Skeletal muscle satellite cell (primary cell): Measurements from ENCODE around the gene C7. TPM values are rescaled to one million over a fixed set of nuclear protein-coding genes. Genes with fewer than 3 reads are reported as not detected.
A peak's percentile ranks its signal among the peaks of the same experiment; 100 is the strongest.
"Not testable (repeated sequence)": the region's sequence is repeated elsewhere in the genome, so short reads cannot be mapped to it uniquely, and the experiment has no call there.

Experiments
- H3K27me3 ChIP-seq: 2 replicates; pipeline ENCODE4 v1.7.0; 2013; ENCODE audit warnings: low read length; ENCODE audit not compliant: control insufficient read depth, insufficient read depth
- H3K36me3 ChIP-seq: 2 replicates; pipeline ENCODE4 v1.7.0; 2013; ENCODE audit warnings: mild to moderate bottlenecking, control low read depth, low read length; ENCODE audit not compliant: insufficient read depth
- H3K4me1 ChIP-seq: 2 replicates; pipeline ENCODE4 v1.7.0; 2013; ENCODE audit warnings: low read length; ENCODE audit not compliant: control insufficient read depth, insufficient read depth
- H3K4me2 ChIP-seq: 2 replicates; pipeline ENCODE4 v1.7.0; 2013; ENCODE audit warnings: mild to moderate bottlenecking, low read length
- H3K4me3 ChIP-seq: 2 replicates; pipeline ENCODE4 v1.7.0; 2013; ENCODE audit warnings: low read length
- H3K9ac ChIP-seq: 2 replicates; pipeline ENCODE4 v1.7.0; 2013; ENCODE audit warnings: mild to moderate bottlenecking, low read depth, low read length, moderate library complexity
- H3K9me3 ChIP-seq: replicated peaks from 2 replicates; pipeline ENCODE4 v1.7.0; 2013; ENCODE audit warnings: mild to moderate bottlenecking, control low read depth, low read length
- total RNA-seq: library from RNA; depleted of rRNA; stranded (reverse); fragments of >200 nt; gene quantifications from 2 replicates; pipeline ENCODE4 v1.2.3, GENCODE V29; 2012; rRNA removed

C7 gene
- total RNA-seq: 1.3 and 8.5 TPM in 2 replicates

GRCh38 chr5:40909264-40909663 lies at the start of gene C7:
TSS of gene C7 (plus strand) at chr5:40909497. CDS start at chr5:40909611, 114 bp downstream.
- no peak within 1 kb of the TSS for H3K9ac ChIP-seq
- no peaks in the 10 kb centered on the region for H3K4me1 ChIP-seq
- H3K27me3 ChIP-seq: peaks cover 4% of the 10 kb centered on the region
- no peak within 1 kb of the TSS for H3K4me3 ChIP-seq
- no peaks in the 10 kb centered on the region for H3K9me3 ChIP-seq
- no peak within 1 kb of the TSS for H3K4me2 ChIP-seq
- H3K36me3 ChIP-seq: no peaks in the 10 kb centered on the region

GRCh38 chr5:40860711-40861110 lies 48.6 kb upstream of the C7 start:
- no peak overlapping the region for H3K4me3 ChIP-seq
- H3K4me1 ChIP-seq: no peaks in the 10 kb centered on the region
- H3K4me2 ChIP-seq: no peak overlapping the region
- H3K9ac ChIP-seq: no peak overlapping the region
- no peaks in the 10 kb centered on the region for H3K36me3 ChIP-seq
- no peaks in the 10 kb centered on the region for H3K9me3 ChIP-seq
- no peaks in the 10 kb centered on the region for H3K27me3 ChIP-seq

- H3K4me2 ChIP-seq, H3K36me3 ChIP-seq, H3K27me3 ChIP-seq, H3K9ac ChIP-seq, H3K9me3 ChIP-seq, H3K4me3 ChIP-seq, H3K4me1 ChIP-seq: not testable (repeated sequence)
Observed at GRCh38 chr5:40865004-40865403, 44.3 kb upstream of the C7 start.

- Histone ChIP-seq H3K9me3 (no peaks in the 10 kb centered on the region), H3K4me3 (no peak overlapping the region), H3K27me3 (peaks cover 2% of the 10 kb centered on the region), H3K4me2 (no peak overlapping the region), H3K4me1 (no peaks in the 10 kb centered on the region), H3K9ac (no peak overlapping the region), H3K36me3 (no peaks in the 10 kb centered on the region)
Observed at GRCh38 chr5:40866844-40867243, 42.5 kb upstream of the C7 start.

- Histone ChIP-seq H3K4me2 (no peak overlapping the region), H3K4me1 (no peaks in the 10 kb centered on the region), H3K27me3 (peaks cover 2% of the 10 kb centered on the region), H3K9ac (no peak overlapping the region), H3K4me3 (no peak overlapping the region), H3K36me3 (no peaks in the 10 kb centered on the region), H3K9me3 (no peaks in the 10 kb centered on the region)
Observed at GRCh38 chr5:40869384-40869783, 39.9 kb upstream of the C7 start.

GRCh38 chr5:40871177-40871576 lies 38.1 kb upstream of the C7 start:
- Histone ChIP-seq H3K9me3 (no peaks in the 10 kb centered on the region), H3K27me3 (peaks cover 2% of the 10 kb centered on the region), H3K4me2 (no peak overlapping the region), H3K36me3 (no peaks in the 10 kb centered on the region), H3K4me3 (no peak overlapping the region), H3K4me1 (no peaks in the 10 kb centered on the region), H3K9ac (no peak overlapping the region)

GRCh38 chr5:40872253-40872652 lies 37.0 kb upstream of the C7 start:
- H3K4me1 ChIP-seq, H3K9me3 ChIP-seq, H3K36me3 ChIP-seq, H3K9ac ChIP-seq, H3K27me3 ChIP-seq, H3K4me3 ChIP-seq, H3K4me2 ChIP-seq: not testable (repeated sequence)

GRCh38 chr5:40873286-40873880 lies 35.9 kb upstream of the C7 start:
- no peak overlapping the region for H3K4me2 ChIP-seq
- no peak overlapping the region for H3K9ac ChIP-seq
- no peaks in the 10 kb centered on the region for H3K4me1 ChIP-seq
- no peak overlapping the region for H3K4me3 ChIP-seq
- H3K9me3 ChIP-seq: peaks cover 3% of the 10 kb centered on the region
- peaks cover 2% of the 10 kb centered on the region for H3K27me3 ChIP-seq
- no peaks in the 10 kb centered on the region for H3K36me3 ChIP-seq

GRCh38 chr5:40875958-40876357 lies 33.3 kb upstream of the C7 start:
- no peaks in the 10 kb centered on the region for H3K36me3 ChIP-seq
- H3K9me3 ChIP-seq: peaks cover 3% of the 10 kb centered on the region
- H3K4me3 ChIP-seq: no peak overlapping the region
- no peak overlapping the region for H3K4me2 ChIP-seq
- H3K4me1 ChIP-seq: no peaks in the 10 kb centered on the region
- no peaks in the 10 kb centered on the region for H3K27me3 ChIP-seq
- no peak overlapping the region for H3K9ac ChIP-seq

GRCh38 chr5:40877371-40877988 lies 31.8 kb upstream of the C7 start:
- Histone ChIP-seq H3K27me3 (no peaks in the 10 kb centered on the region), H3K36me3 (no peaks in the 10 kb centered on the region), H3K9ac (no peak overlapping the region), H3K4me2 (no peak overlapping the region), H3K4me1 (no peaks in the 10 kb centered on the region), H3K9me3 (peaks cover 3% of the 10 kb centered on the region), H3K4me3 (no peak overlapping the region)

- Histone ChIP-seq H3K4me2 (peak overlapping the region; percentile 1), H3K36me3 (no peaks in the 10 kb centered on the region), H3K4me3 (no peak overlapping the region), H3K9me3 (peaks cover 5% of the 10 kb centered on the region), H3K4me1 (no peaks in the 10 kb centered on the region), H3K27me3 (peaks cover 3% of the 10 kb centered on the region), H3K9ac (no peak overlapping the region)
Observed at GRCh38 chr5:40879163-40879942, 29.9 kb upstream of the C7 start.
